ENCODE data around the gene SYT12.
A peak's percentile ranks its signal among the peaks of the same experiment; 100 is the strongest.

The SYT12 gene

DNA sequence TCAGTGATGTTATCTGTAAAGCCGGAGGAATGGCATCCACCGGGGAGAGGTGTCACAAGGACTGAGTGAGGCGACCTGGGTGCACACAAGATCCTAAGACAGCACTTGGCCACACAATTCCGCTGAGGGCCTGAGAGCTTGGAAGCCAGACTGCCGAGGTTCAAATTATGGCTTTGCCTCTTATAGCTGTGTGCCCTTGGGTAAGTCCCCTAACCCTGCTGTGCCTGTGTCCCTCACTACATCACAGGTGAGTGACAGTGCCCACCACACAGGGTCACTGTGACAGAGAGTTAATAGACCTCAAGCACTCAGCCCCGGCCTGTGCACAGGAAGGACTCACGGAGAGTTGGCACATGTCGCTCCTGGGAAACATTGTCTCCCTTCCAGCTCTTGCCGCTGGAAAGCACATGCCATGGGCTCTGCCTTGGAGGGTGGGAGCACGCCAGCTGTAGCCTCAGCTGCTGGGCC lies 34.3 kb downstream of the SYT12 start:
- no peak for DNase-seq

GRCh38 chr11:67058506-67058905 lies 35.6 kb downstream of the SYT12 start:
- no peak for DNase-seq

DNA sequence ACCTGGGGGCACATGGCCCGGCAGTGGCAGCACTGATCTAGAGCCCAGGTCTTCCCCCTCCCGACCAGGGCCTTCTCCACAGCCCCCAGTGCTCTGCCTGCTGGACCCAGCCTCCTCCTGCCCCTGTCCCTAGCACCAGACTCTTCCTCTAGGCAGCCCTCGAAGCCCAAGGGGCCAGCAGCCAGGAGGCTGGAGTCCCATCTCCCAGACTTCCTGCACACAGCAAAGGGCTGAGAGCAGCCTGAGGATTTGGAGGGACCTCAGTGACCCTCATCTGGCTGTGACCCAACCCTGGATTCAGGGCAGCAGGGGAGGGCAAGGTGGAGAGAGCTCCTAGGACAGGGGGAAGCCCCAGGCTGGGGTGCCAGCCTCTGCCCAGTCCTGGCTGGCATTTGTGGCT lies 36.7 kb downstream of the SYT12 start:
- DNase-seq = no peak

DNA sequence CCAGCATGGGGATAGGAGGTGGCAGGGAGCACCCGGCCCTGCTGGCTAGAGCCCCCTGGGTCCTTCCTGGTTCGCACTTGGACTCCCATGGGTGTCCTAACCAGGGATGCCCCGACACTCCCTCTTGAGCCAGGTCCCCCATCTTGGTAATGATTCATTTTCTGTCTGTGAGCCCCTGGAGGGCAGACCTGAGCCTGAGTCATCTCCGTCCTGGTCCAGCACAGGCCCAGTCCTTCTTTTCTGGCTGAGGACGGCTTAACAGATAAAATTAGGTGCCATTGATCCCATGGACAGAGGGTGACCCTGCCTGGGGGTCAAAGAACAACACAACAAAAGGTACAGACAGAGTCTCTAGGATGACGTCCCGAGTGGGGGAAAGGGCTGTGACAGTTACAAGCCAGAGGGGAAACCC lies 37.2 kb downstream of the SYT12 start:
- DNase-seq = no peak

DNA sequence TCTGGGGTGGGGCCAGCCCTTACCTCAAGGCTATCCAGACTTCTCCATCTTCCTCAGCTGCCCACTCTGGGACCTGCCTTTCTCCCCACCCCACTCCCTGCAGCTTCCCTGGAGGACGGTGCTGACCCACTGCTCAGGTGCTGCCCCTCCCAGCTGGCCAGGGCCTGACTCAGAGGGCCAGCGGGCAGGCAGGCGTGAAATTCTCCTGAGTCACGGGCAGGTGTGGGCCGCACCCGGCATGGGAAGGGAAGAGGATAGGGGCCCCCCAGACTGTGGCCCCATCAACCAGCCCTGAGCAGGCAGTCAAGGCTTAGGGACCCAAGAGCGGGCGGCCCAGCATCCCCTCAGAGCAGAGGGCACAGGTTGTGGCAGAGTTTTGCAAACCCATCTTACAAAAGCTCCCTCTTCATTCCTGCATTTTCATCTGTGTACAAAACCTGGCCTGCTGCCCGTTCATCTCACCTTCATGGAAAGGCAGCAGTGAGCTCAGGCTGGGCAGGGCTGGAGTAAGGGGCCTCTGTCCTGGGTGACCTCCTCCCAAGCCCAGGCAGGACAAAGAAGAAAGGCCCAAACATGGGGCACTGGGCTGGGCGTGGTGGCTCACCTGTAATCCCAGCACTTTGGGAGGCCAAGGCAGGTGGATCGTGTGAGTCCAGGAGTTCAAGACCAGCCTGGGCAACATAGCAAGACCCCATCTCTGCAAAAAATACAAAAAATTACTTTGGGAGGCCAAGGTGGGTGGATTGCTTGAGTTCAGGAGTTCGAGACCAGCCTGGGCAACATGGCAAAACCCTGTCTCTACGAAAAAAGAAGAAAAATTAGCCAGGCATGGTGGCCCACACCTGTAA lies 39.8 kb downstream of the SYT12 start:
- no peak for DNase-seq

DNA sequence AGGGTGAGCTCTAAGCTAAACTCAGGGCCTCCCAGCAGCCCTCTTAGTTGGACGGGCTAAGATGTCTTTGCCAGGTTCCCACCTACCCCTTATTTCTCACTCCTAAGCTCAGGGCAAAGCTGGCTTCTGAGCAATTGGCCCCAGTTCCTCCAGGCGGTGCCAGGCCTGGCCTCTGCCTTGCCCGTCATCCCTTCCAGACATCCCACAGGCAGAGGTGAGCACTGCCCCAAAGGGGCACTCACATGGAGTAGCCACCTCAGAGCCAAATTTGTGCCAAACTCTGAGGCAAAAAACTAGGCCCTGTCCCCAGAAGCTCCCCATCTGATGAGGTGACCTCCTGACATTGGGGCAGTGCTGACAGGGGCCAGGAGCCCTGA lies 43.4 kb downstream of the SYT12 start:
- DNase-seq = no peak

- peak; percentile 25 for DNase-seq
Measured at GRCh38 chr11:67071420-67072284, 48.7 kb downstream of the SYT12 start.

DNA sequence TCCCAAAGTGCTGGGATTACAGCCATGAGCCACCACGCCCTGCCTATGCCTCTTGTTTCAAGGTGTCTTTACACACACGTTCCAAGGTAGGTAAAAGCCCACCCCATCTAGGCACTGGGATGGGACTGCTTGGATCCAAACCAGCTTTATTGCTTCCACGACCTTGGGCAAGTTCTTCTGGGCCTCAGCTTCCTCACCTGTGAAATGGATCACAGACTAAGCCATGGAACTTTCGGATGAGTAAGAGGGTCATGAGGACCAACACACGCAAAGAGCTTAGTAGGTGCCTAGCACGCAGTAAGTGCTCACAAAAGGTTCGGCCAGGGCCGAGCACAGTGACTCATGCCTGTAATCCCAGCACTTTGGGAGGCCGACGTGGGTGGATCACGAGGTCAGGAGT lies 49.4 kb downstream of the SYT12 start:
- DNase-seq = no peak

DNA sequence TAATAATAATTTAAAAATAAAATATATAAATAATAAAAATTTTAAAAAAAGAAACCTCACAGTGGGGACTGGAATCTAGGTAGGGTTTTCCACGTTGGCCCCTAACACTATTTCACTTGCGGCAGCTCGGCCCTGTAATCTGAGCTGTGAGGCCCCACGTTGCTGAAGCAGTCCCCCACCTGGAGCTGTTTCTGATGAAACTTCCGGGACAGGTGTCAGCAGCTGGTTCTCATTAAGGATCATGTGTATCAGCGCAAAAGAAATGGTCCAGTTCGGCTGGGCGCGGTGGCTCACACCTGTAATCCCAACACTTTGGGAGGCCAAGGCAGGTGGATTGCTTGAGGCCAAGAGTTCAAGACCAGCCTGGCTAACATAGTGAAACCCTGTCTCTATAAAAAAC lies 51.0 kb downstream of the SYT12 start:
- no peak for DNase-seq

GRCh38 chr11:67076202-67076601 lies 53.3 kb downstream of the SYT12 start:
- no peak for DNase-seq

DNA sequence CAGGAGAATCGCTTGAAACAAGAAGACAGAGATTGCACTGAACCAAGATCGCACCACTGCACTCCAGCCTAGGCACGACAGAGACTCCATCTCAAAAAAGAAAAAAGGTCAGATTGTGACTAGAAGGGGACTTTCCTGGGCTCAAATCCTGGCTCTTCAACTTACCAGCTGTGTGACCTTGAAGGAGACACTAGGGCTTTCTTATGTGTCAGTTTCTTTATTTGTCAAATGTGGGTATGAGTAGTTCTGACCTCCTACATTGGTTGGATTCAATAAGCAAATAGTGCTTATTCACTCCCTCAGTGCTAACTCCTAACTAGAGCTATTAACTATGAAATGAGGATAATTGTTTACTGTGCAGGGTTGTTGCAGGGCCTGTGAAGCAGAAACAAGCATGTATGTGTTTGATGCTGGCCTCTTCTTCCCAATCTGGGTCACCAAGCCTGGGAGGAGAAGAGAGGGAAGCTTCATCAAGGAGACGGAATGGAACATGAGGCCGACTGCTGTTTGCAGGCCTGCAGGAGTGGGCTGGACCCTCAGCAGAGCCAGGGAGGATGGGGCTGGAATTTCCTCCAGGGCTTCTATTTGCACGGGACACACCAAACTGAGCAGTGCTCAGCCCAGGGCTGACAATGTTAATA lies 56.3 kb downstream of the SYT12 start:
- DNase-seq = no peak

DNA sequence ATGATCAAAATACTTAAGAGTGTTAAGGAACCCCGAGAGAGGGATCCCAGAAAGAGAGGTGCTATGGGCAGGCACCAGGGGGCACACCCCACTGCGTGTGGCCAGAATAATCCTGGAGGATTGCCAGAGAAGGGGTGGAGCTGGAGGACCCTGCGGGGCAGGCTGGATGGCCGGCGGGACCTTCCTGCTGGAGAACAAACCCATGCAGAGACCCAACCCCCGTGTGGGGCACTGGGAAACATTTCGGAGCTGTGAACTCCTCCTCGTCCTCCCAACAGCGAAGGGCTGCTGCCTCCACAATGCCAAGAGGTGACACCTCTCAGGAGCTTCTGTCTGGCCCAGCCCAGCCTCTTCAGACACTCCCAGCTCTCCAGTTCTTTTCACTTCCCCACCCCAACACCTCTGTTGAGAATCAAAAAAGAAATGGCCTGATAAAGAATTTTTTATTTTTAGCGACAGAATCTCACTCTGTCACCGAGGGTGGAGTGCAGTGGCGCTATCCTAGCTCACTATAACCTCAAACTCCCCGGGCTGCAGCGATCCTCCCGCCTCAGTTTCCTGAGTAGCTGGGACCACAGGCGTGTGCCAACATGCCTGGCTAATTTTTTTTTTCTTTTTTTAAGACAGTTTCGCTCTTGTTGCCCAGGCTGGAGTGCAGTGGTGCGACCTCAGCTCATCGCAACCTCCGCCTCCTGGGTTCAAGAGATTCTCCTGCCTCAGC lies 59.3 kb downstream of the SYT12 start:
- no peak for DNase-seq

DNA sequence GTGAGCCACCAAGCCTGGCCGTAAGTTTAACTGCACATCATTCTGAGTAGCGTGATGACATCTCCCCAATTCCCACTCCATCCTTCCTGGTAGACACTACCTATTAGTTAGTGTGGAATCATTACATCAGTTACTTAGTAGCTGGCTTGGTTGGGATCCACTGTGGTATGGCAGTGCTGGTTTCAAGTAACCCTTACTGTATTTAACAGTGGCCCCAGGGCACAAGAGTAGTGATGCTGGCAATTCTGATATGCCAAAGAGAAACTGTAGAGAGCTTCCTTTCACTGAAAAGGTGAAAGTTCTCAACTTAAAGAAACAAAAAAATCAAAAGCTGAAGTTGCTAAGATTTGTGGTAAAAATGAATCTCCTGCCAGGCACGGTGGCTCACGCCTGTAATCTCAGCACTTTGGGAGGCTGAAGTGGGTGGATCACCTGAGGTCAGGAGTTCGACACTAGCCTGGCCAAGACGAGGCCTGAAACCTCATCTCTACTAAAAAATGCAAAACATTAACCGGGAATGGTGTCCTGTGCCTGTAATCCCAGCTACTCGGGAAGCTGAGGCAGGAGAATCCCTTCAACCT lies 60.9 kb downstream of the SYT12 start:
- no peak for DNase-seq

- no peak for DNase-seq
Measured at GRCh38 chr11:67085617-67086016, 62.7 kb downstream of the SYT12 start.

GRCh38 chr11:67090717-67091116 lies 67.8 kb downstream of the SYT12 start:
- no peak for DNase-seq

- DNase-seq = no peak
Measured at GRCh38 chr11:67095214-67095507, 72.2 kb downstream of the SYT12 start.

GRCh38 chr11:67098799-67099429 lies 76.0 kb downstream of the SYT12 start:
- no peak for DNase-seq

DNA sequence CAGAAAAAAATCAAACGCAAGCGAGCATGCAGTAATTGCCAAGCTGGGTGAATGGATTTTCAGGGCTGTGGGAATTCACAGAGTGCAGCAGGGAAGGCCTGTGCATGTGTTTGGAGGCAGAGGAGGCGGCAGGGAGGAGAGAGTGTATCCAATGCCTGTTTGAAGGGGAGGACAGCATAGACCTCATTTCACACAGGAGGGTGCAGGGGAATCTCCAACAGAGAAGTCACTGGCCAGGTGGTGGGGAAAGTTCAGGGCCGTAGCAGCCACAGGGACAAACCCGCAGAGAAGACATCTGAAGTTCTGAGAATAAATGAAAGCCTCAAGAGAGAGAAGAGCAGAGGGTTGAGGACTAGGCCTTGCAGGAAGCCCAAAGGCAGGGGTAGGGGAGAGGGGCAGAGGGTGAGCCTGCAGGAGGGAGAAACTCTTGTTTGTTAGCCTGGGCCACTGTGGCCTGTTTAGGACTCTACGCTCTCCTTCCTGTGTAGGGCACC lies 76.9 kb downstream of the SYT12 start:
- no peak for DNase-seq
